8988T (cell line): ENCODE results near the gene HFE.
A peak's percentile ranks its signal among the peaks of the same experiment; 100 is the strongest.
"Not testable (repeated sequence)": the region's sequence is repeated elsewhere in the genome, so short reads cannot be mapped to it uniquely, and the experiment has no call there.

Experiments
- DNase-seq: peaks from one replicate; pipeline ENCODE4 v3.0.0; 2011

The HFE gene

GRCh38 chr6:26115226-26115625 lies 28.0 kb downstream of the HFE start:
- DNase-seq: no peak

- no peak for DNase-seq
These were observed 29.0 kb downstream of the HFE start for GRCh38 chr6:26116267-26116666.

GRCh38 chr6:26118999-26119398 lies 31.8 kb downstream of the HFE start:
- DNase-seq: no peak

- DNase-seq: not testable (repeated sequence)
These were observed 32.9 kb downstream of the HFE start for GRCh38 chr6:26120115-26120514.

- no peak for DNase-seq
These were observed 33.5 kb downstream of the HFE start for GRCh38 chr6:26120807-26121140.

- no peak for DNase-seq
These were observed 34.1 kb downstream of the HFE start for GRCh38 chr6:26121141-26122004.

GRCh38 chr6:26122005-26122388 lies 34.8 kb downstream of the HFE start:
- DNase-seq: no peak

GRCh38 chr6:26122402-26122792 lies 35.2 kb downstream of the HFE start:
- DNase-seq: no peak

- peak; percentile 39 for DNase-seq
These were observed 35.8 kb downstream of the HFE start for GRCh38 chr6:26122793-26123674.

- DNase-seq: no peak
These were observed 36.4 kb downstream of the HFE start for GRCh38 chr6:26123675-26123946.

GRCh38 chr6:26123947-26124780 lies 36.9 kb downstream of the HFE start:
- peak; percentile 43 for DNase-seq

- DNase-seq: no peak
These were observed 37.8 kb downstream of the HFE start for GRCh38 chr6:26124781-26125685.

- no peak for DNase-seq
These were observed 39.4 kb downstream of the HFE start for GRCh38 chr6:26126394-26127235.

GRCh38 chr6:26128013-26128771 lies 41.0 kb downstream of the HFE start:
- no peak for DNase-seq

- no peak for DNase-seq
These were observed 42.4 kb downstream of the HFE start for GRCh38 chr6:26129656-26130055.

GRCh38 chr6:26130581-26131249 lies 43.5 kb downstream of the HFE start:
- DNase-seq: no peak

GRCh38 chr6:26131618-26132017 lies 44.4 kb downstream of the HFE start:
- no peak for DNase-seq

- no peak for DNase-seq
These were observed 46.5 kb downstream of the HFE start for GRCh38 chr6:26133730-26134129.

GRCh38 chr6:26136321-26136720 lies 49.1 kb downstream of the HFE start:
- DNase-seq: no peak
